ENCODE results near the gene GPRIN3.

GPRIN3 gene

GRCh38 chr4:89296399-89296798 lies 11.2 kb downstream of the GPRIN3 start:
- no peaks in the 10 kb centered on the region for H3K9me3 ChIP-seq (ENCODE audit: low read length)
- H3K36me3 ChIP-seq (ENCODE audit: insufficient read depth, low read length) = no peaks in the 10 kb centered on the region
- H3K4me1 ChIP-seq (ENCODE audit: insufficient read depth, low read length) = no peaks in the 10 kb centered on the region
- no peak overlapping the region for H3K4me3 ChIP-seq (ENCODE audit: low read length)
- no peak overlapping the region for H2AFZ ChIP-seq (ENCODE audit: low read depth, low read length)
- no peaks in the 10 kb centered on the region for H3K27me3 ChIP-seq (ENCODE audit: insufficient read depth, low read length)

GRCh38 chr4:89295415-89295927 lies 12.1 kb downstream of the GPRIN3 start:
- H2AFZ ChIP-seq (ENCODE audit: low read depth, low read length) = no peak overlapping the region
- H3K4me1 ChIP-seq (ENCODE audit: insufficient read depth, low read length) = no peaks in the 10 kb centered on the region
- no peaks in the 10 kb centered on the region for H3K9me3 ChIP-seq (ENCODE audit: low read length)
- no peak overlapping the region for H3K4me3 ChIP-seq (ENCODE audit: low read length)
- no peaks in the 10 kb centered on the region for H3K36me3 ChIP-seq (ENCODE audit: insufficient read depth, low read length)
- H3K27me3 ChIP-seq (ENCODE audit: insufficient read depth, low read length) = no peaks in the 10 kb centered on the region

DNA sequence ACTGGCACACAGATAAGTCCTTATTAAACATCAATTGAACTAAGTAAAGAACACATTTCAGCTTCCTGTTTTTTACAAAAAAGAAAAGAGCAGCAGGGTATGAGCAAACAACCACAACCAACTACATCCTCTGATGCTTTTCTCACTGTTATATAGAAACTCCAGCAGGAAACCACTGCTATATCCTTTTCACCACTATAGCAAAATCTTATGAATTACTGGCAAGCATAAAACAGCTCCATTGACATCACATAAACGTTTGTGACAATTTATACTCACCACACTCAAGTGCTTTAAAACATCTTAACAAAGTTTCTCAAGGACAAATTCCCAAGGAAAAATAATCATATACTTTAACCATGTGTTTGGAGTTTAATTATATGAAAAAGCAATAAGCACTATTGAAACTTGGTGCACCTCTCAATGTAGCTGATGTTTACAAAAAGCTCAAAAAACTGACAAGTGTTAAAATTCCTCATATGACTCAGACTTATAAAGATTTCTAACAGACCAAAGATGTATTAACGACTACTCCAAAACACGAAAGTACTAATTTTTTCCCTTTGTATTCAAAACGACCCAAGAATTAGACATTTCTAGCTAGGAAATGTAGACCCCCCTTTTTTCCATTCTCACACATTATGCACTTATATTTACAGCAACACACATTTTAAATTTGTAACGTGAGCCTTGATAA lies 12.9 kb downstream of the GPRIN3 start:
- Histone ChIP-seq H3K27me3 (ENCODE audit: insufficient read depth, low read length) (no peaks in the 10 kb centered on the region), H3K9me3 (ENCODE audit: low read length) (no peaks in the 10 kb centered on the region), H3K4me1 (ENCODE audit: insufficient read depth, low read length) (no peaks in the 10 kb centered on the region), H2AFZ (ENCODE audit: low read depth, low read length) (no peak overlapping the region), H3K36me3 (ENCODE audit: insufficient read depth, low read length) (no peaks in the 10 kb centered on the region), H3K4me3 (ENCODE audit: low read length) (no peak overlapping the region)

GRCh38 chr4:89293299-89293698 lies 14.3 kb downstream of the GPRIN3 start:
- no peaks in the 10 kb centered on the region for H3K4me1 ChIP-seq (ENCODE audit: insufficient read depth, low read length)
- no peaks in the 10 kb centered on the region for H3K9me3 ChIP-seq (ENCODE audit: low read length)
- H3K36me3 ChIP-seq (ENCODE audit: insufficient read depth, low read length) = no peaks in the 10 kb centered on the region
- no peaks in the 10 kb centered on the region for H3K27me3 ChIP-seq (ENCODE audit: insufficient read depth, low read length)
- no peak overlapping the region for H3K4me3 ChIP-seq (ENCODE audit: low read length)
- H2AFZ ChIP-seq (ENCODE audit: low read depth, low read length) = no peak overlapping the region

DNA sequence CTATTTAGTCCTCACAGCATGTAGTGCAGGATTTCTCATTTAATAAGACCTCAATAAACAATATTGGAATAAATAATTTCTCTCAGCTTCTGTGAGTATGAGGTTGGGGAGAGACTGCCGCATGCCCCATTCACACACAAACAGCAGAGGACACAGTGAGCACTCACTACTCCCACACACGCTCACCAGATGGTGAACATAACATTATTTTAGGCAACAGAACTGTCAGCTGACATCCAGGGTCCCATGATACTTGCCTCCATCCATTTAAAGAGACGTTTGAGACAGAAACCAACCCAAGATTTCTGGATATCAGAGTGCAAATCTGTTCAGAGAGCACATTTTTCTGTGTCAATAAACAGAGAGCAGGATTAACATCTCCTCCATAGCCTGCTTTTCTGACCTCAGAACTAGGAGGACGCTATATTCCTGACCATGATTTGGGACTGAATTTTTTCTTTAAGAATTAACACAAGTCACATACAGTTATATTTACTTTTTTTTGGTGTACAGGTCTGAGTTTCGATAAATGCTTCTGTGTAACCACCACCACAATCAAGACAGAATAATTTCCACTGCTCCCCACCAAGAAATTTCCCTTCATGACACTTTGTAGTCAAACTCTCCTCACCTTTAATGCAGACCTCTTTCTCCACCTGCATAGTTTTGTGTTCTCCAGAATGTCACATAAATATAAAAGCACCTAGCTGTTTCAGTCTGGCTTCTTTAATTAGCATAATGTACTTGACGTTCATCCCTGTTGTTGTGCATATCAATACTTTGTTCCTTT lies 16.7 kb downstream of the GPRIN3 start:
- Histone ChIP-seq H2AFZ (ENCODE audit: low read depth, low read length) (no peak overlapping the region), H3K27me3 (ENCODE audit: insufficient read depth, low read length) (no peaks in the 10 kb centered on the region), H3K9me3 (ENCODE audit: low read length) (no peaks in the 10 kb centered on the region), H3K36me3 (ENCODE audit: insufficient read depth, low read length) (no peaks in the 10 kb centered on the region), H3K4me3 (ENCODE audit: low read length) (no peak overlapping the region), H3K4me1 (ENCODE audit: insufficient read depth, low read length) (no peaks in the 10 kb centered on the region)

DNA sequence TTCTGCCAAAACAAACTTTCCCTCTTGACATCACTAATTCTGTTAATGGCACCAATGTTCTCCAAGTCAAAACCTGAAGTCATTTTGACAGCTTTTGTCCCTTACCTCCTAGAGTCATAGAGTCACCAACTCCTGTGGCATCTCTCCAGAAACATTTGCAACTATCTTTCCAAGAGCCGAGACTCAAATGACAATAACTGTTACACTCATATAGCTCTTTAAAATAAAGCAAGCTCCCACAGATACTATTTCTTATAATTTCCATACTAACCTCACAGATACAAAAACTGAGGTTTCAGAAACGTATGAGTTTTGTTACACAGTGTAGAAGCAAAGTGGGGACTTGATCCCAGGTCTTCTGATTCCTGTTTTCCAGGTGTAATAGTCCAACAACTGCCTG lies 18.3 kb downstream of the GPRIN3 start:
- H3K4me3 ChIP-seq (ENCODE audit: low read length) = no peak overlapping the region
- no peak overlapping the region for H2AFZ ChIP-seq (ENCODE audit: low read depth, low read length)
- H3K36me3 ChIP-seq (ENCODE audit: insufficient read depth, low read length) = no peaks in the 10 kb centered on the region
- H3K4me1 ChIP-seq (ENCODE audit: insufficient read depth, low read length) = no peaks in the 10 kb centered on the region
- no peaks in the 10 kb centered on the region for H3K27me3 ChIP-seq (ENCODE audit: insufficient read depth, low read length)
- H3K9me3 ChIP-seq (ENCODE audit: low read length) = no peaks in the 10 kb centered on the region

GRCh38 chr4:89288430-89288829 lies 19.2 kb downstream of the GPRIN3 start:
- no peak overlapping the region for H3K4me3 ChIP-seq (ENCODE audit: low read length)
- no peak overlapping the region for H2AFZ ChIP-seq (ENCODE audit: low read depth, low read length)
- no peaks in the 10 kb centered on the region for H3K36me3 ChIP-seq (ENCODE audit: insufficient read depth, low read length)
- H3K9me3 ChIP-seq (ENCODE audit: low read length) = no peaks in the 10 kb centered on the region
- H3K27me3 ChIP-seq (ENCODE audit: insufficient read depth, low read length) = no peaks in the 10 kb centered on the region
- no peaks in the 10 kb centered on the region for H3K4me1 ChIP-seq (ENCODE audit: insufficient read depth, low read length)

DNA sequence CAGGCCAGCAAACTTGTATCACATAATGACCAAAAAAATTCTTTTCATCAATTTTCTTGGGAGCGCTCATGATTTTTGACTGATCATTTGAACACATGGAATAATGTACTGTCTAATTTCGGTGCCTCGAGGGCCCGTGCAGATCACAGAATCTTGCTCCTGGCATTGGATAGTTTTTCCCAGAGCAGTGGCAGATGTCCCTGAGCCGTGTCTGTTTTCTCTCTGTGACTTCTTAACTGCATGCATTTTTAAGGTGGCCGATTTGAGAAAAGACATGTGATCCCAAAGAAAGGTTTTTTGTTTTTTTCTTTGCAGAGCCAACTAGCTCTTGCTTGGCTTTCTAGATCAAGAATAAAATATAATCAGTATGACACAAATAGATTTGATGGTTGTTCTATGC lies 19.7 kb downstream of the GPRIN3 start:
- Histone ChIP-seq H3K4me3 (ENCODE audit: low read length) (no peak overlapping the region), H3K9me3 (ENCODE audit: low read length) (no peaks in the 10 kb centered on the region), H3K27me3 (ENCODE audit: insufficient read depth, low read length) (no peaks in the 10 kb centered on the region), H2AFZ (ENCODE audit: low read depth, low read length) (no peak overlapping the region), H3K4me1 (ENCODE audit: insufficient read depth, low read length) (no peaks in the 10 kb centered on the region), H3K36me3 (ENCODE audit: insufficient read depth, low read length) (no peaks in the 10 kb centered on the region)

GRCh38 chr4:89285745-89286144 lies 21.9 kb downstream of the GPRIN3 start:
- Histone ChIP-seq H3K4me3 (ENCODE audit: low read length) (no peak overlapping the region), H3K9me3 (ENCODE audit: low read length) (no peaks in the 10 kb centered on the region), H2AFZ (ENCODE audit: low read depth, low read length) (no peak overlapping the region), H3K4me1 (ENCODE audit: insufficient read depth, low read length) (no peaks in the 10 kb centered on the region), H3K36me3 (ENCODE audit: insufficient read depth, low read length) (no peaks in the 10 kb centered on the region), H3K27me3 (ENCODE audit: insufficient read depth, low read length) (no peaks in the 10 kb centered on the region)

GRCh38 chr4:89284828-89285227 lies 22.8 kb downstream of the GPRIN3 start:
- no peak overlapping the region for H2AFZ ChIP-seq (ENCODE audit: low read depth, low read length)
- H3K9me3 ChIP-seq (ENCODE audit: low read length) = no peaks in the 10 kb centered on the region
- H3K36me3 ChIP-seq (ENCODE audit: insufficient read depth, low read length) = no peaks in the 10 kb centered on the region
- H3K27me3 ChIP-seq (ENCODE audit: insufficient read depth, low read length) = no peaks in the 10 kb centered on the region
- H3K4me3 ChIP-seq (ENCODE audit: low read length) = no peak overlapping the region
- no peaks in the 10 kb centered on the region for H3K4me1 ChIP-seq (ENCODE audit: insufficient read depth, low read length)

GRCh38 chr4:89284020-89284424 lies 23.6 kb downstream of the GPRIN3 start:
- no peaks in the 10 kb centered on the region for H3K27me3 ChIP-seq (ENCODE audit: insufficient read depth, low read length)
- no peaks in the 10 kb centered on the region for H3K36me3 ChIP-seq (ENCODE audit: insufficient read depth, low read length)
- H3K4me1 ChIP-seq (ENCODE audit: insufficient read depth, low read length) = no peaks in the 10 kb centered on the region
- H3K9me3 ChIP-seq (ENCODE audit: low read length) = no peaks in the 10 kb centered on the region
- H2AFZ ChIP-seq (ENCODE audit: low read depth, low read length) = no peak overlapping the region
- H3K4me3 ChIP-seq (ENCODE audit: low read length) = no peak overlapping the region

DNA sequence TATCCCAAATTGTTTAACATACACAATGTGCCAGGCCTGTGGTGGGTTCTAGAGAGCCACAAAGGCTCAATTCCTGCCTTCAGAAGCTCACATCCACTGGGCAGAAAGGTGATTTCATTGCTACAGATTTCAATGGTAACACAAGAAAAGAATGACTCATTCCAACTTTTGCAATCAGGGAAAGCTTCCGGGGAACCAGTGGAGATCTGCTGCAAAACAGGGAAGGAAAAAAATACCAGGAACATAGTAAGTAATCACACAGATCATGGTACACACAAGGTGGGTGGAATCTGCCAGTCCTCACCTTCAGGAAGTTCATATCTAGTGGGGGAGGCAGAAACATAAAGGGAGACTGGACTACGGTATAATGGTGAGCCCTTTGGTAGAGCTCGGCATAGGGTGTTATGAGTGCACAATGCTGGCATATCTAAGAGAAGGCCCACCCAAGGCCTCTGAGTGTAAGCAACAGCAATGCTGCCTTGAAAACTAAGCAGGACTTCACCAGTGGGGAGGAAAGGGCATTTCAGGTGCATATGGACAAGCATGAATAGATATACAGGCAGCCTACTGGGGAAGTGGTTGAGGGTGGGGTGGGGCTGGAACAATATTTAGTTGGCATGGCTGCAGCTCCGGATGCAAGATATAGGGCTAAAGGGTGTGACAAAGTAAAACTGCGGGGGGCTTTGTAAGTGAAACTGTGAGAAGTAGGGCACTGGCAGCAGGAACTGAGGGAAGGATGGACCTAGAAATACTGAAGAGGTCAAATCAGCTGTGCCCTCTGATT lies 24.2 kb downstream of the GPRIN3 start:
- H3K36me3 ChIP-seq (ENCODE audit: insufficient read depth, low read length) = no peaks in the 10 kb centered on the region
- no peak overlapping the region for H3K4me3 ChIP-seq (ENCODE audit: low read length)
- no peak overlapping the region for H2AFZ ChIP-seq (ENCODE audit: low read depth, low read length)
- no peaks in the 10 kb centered on the region for H3K4me1 ChIP-seq (ENCODE audit: insufficient read depth, low read length)
- H3K9me3 ChIP-seq (ENCODE audit: low read length) = no peaks in the 10 kb centered on the region
- no peaks in the 10 kb centered on the region for H3K27me3 ChIP-seq (ENCODE audit: insufficient read depth, low read length)

GRCh38 chr4:89279385-89279784 lies 28.2 kb downstream of the GPRIN3 start:
- H3K9me3 ChIP-seq (ENCODE audit: low read length) = no peaks in the 10 kb centered on the region
- H3K4me3 ChIP-seq (ENCODE audit: low read length) = no peak overlapping the region
- H3K36me3 ChIP-seq (ENCODE audit: insufficient read depth, low read length) = no peaks in the 10 kb centered on the region
- H2AFZ ChIP-seq (ENCODE audit: low read depth, low read length) = no peak overlapping the region
- H3K4me1 ChIP-seq (ENCODE audit: insufficient read depth, low read length) = no peaks in the 10 kb centered on the region
- H3K27me3 ChIP-seq (ENCODE audit: insufficient read depth, low read length) = no peaks in the 10 kb centered on the region
